NCI-H526 (cell line): ENCODE data around the gene CDCP1.
"Not testable (repeated sequence)": the region's sequence is repeated elsewhere in the genome, so short reads cannot be mapped to it uniquely, and the experiment has no call there.

ENCODE experiments used
- DNase-seq, 2 experiments: peaks; one replicate each; lab custom pipeline; 2025; lab: John Stamatoyannopoulos, UW

CDCP1 gene

DNA sequence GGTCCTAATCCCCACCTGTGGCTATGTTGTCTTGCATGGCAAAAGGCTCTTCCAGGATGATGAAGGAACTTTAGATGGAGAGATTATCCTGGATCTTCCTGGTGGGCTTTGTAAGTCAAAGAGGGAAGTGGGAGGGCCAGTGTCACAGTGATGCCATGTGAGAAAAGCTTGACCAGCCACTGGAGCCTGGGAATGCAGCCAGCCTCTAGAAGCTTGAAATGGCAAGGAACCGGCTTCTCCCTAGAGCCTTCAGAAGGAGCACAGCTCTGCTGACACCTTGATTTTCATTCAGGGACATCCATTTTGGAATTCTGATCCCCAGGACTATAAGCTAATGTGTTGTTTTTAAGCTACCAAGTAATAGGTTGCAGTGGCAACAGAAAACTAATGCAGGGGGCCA is 61.8 kb downstream of the CDCP1 start:
- DNase-seq, result no peak

DNA sequence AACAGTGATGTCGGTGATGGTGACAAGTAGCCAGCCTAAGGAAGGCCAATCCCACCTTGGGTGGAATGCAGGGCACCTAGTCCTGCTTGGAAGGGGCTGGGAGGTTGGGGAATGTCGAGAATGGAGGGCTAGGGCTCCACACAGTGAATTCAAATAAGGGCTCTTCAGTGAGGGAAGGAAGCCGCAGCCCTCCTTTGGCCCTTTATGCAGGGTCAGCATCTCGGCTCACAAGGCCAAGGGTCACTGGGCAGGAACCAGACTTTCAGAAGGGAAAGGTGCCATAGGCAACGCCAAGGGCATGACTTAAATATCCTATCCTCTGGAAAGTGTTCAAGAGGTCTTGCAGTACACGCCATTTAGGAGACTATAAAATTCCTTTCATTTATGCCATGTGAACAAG is 63.2 kb downstream of the CDCP1 start:
- no peak for DNase-seq

DNA sequence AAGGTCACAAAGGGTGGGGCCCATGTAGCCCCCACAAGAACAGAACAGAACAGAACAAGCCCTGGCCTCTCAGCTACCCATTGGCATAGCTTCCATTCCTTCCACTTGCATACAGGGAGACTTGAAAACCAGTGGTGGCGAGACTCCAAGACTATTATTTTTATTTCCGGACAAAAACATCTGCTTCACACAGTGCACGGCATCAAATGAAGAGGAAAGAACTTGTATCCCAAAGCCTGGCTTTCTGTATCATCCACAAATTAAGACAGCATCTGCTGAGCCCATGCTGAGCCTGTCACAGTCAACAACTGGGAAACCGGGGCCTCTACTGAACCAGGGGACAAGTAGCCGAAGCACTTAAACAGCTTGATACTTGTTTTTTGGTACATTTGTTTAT is 64.0 kb downstream of the CDCP1 start:
- DNase-seq, result no peak

DNA sequence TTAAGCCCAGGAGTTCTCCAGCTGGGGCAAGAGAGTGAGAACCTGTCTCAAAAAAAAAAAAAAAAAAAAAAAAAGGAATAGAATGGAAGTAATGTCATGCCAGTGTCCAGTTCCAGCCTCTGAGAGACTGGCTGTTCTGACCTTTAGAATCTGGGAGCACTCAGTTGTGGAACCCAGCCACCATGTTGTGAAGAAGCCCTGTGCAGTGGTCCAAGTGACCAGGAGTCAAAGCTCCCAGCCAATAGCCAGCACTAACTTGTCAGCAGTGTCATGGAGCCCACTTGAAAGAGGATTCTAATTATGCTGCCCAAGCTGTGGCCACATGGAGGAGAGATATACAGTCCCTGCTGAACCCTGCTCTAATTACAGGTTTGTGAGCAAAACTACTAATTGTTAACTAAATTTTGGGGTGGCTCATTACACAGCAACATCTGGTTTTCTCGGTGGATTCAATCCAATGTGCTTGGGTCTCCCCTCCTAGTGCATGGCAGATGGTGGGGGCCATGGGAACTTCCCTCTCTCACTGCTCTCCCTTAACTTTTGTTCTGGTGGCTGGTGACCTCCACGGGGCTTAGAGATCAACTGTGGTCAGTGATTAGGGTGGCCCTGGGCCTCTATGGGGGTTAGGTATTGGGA is 64.6 kb downstream of the CDCP1 start:
- DNase-seq, result no peak

DNA sequence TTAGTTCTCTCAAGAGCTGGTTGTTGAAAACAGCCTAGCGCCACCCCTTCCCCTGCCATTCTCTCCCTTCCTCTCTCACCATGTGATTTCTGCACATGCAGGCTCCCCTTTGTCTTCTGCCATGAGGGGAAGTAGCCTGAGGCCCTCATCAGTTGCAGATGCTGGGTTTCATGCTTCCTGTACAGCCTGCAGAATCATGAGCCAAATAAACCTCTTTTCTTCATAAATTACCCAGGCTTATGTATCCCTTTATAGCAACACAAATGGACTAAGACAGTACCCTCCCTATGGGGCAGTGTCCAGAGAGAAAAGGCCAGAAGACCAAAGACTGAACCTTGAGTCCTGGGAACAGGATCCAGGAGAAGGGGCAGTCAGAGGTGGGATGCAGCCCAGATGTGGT is 65.4 kb downstream of the CDCP1 start:
- no peak for DNase-seq

DNA sequence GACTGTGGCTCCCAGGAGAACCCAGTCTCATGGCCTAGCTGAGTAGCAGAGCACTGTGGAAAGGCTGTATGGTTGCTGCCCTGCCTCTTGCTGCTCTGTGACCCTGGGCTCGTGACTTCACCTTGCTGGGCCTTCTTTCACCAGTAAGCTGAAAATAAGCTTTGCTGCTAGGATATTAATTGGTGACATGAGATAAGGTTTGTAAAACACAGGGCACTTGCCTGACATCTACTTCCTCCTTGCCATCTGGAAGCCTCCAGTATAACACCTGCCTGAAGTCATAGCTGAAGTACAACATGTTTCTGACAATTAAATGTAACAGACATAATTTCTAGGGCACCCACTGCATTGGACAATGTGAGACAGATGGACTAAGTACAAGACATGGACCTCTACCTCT is 66.5 kb downstream of the CDCP1 start:
- no peak for DNase-seq

DNA sequence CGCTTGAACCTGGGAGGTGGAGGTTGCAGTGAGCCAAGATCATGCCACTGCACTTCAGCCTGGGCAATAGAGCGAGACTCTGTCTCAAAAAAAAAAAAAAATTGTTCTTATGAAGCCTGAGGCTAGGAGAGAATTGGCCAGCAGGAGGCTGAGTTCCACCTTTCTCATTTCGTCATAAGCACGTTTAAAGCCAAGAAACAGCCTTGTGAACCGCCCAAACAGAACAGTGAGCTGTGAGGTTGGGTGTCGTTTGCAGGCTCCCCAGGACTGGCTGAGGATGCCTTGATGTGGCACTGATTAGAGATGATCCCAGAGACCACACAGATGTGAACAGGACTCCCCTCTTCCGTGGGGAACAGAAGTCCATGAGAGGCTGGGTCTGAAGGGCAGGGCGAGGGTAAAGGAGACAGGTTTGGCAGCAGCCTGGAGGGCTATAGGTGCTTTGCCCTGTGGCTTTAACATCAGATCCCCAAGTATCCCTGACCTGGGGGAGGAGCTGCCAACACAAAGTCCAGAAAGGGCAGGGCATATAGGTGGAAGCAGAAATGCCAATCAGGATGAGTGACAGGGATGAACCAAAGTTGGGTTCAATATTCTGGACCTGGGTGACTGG is 67.2 kb downstream of the CDCP1 start:
- peak in 1 of 2 experiments; percentile 17 for DNase-seq

DNA sequence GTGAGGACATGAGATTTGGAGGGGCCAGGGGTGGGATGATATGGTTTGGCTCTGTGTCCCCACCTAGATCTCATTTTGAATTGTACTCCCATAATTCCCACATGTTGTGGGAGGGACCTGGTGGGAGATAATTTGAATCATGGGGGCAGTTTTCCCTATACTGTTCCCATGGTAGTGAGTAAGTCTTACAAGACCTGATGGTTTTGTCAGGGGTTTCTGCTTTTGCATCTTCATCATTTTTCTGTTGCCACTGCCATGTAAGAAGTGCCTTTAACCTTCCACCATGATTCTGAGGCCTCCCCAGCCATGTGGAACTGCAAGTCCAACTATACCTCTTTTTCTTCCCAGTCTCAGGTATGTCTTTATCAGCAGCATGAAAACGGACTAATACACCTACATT is 67.9 kb downstream of the CDCP1 start:
- DNase-seq, result not testable (repeated sequence)

DNA sequence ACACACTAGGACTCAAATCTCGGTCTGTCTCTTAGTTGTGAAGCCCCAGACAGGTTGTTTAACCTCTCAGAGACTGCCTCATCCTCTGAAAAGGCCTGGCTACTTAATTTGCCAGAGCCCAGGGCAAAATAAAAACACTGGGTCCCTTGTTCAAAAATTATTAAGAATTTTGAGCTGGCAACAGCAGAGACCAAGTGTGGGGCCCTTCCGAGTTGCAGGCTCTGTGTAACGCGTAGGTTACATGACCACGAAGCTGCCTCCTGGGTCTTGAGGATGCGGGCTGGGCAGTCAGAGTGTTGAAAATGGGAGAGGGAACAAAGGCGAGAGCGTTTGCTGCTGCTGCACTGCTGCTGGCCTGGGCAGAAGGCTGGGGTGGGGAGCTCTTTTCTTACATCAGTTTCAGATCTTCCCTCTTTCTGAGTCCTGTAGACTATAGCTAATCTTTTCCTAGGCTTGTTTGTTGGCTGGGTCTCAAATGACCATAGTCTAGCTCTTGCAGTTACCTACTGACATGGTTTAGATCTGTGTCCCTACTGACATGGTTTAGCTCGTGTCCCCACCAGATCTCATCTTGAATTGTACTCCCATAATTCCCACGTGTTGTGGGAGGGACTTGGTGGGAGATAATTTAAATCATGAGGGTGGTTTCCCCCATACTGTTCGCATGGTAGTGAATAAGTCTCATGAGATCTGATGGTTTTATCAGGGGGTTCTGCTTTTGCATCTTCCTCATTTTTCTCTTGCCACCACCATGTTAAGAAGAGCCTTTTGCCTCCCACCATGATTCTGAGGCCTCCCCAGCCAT is 70.2 kb downstream of the CDCP1 start:
- DNase-seq, result no peak

DNA sequence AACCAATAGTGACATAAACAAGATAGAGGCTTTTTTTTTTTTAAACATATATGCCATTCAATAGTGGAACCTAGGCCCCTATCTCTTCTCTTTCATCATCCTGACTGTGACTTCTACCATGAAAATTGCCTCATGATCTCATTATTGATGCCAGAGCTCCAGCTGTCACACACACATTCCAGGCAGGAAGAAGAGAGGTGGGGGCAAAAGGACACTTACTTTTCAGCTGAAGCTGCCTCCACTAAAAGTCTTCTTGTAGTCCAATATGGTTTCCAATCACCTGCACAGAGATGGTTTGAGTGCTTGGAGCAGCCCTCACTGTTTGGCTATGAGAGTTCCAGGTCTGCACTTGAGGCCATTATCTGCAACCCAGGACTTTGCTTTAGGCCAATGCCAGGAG is 75.1 kb downstream of the CDCP1 start:
- DNase-seq, result no peak

DNA sequence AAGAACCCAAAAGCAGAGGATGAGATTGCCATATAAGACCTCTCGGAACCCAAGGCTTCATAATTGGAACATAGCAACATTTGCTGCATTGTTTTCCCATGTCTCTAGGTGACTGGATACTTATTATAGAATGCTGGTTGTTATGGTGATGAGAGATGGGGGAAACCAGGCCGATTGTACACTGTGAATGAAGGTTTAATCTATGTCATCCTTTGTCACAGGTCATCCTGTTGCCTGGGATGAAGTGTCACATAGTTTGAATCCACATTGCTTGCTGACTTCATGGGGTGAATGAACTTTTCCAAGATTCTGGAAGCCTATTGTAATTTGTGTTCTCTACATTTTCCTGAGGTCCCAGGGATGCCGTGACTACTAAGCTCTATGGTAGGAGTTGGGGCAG is 78.2 kb downstream of the CDCP1 start:
- no peak for DNase-seq

DNA sequence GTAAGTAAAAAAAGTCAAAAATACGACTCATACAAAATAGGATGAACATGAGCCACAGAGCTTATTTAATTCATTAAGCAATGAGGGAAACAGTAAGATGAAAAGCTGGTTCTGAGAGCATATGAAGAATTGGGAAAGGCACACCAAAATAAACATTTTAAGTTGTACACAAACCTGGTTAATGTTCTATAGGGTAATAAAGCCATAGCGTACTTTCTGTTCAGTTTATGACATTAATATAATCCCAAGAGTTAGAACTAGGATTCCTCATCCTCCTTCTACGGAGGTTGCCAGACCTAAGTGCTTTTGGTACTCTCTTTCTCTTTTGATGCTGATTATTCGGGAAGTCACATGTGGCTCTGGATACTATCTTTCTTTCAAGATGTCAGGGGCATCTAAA is 78.7 kb downstream of the CDCP1 start:
- DNase-seq, result no peak

DNA sequence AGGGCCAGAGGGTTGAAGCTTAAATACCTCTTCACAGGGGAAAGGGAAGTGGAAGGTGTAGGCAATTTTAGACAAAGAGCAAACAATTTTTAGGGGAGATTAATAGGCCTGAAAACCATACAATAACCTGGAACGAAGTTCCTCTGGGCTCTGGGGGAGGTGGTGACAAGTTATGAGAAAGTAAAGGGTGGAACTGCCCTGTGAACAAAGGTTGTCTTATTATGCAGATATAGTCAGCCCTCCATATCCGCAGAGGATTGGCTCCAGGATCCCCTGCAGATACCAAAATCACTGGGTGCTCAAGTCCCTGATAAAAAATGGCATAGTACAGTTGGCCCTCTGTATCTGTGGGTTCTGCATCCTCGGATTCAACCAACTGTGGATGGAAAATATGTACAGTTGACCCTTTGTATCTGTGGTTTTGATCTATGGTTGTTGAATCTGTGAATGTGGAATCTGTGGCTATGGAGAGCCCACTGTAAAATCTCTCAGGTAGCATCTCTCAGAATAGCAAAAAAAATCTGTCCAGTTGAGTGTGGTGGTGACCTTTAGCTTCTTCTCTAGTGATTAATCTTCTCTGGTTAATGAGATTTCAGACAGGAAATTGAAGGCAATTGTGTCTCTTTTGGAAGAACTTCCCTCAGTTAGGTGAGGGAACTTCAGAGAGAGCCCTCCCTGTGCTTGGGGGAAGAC is 79.9 kb downstream of the CDCP1 start:
- no peak for DNase-seq

DNA sequence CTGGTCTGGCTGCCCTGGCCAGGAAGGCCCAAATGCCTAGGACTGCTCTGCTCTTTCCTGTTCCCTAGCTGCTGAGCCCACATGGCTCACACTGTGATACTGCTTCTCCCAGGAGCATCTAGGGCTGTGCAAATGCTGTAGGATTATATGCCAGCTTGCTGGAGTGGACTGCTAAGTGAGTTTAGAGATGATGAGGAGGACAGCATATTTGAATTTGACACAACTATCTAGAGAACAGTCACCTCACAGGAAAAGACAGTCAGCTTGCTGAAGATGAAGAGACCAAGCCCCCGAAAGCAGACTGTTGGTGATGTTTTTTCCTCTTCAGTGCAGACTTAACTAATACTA is 80.8 kb downstream of the CDCP1 start:
- DNase-seq, result no peak

DNA sequence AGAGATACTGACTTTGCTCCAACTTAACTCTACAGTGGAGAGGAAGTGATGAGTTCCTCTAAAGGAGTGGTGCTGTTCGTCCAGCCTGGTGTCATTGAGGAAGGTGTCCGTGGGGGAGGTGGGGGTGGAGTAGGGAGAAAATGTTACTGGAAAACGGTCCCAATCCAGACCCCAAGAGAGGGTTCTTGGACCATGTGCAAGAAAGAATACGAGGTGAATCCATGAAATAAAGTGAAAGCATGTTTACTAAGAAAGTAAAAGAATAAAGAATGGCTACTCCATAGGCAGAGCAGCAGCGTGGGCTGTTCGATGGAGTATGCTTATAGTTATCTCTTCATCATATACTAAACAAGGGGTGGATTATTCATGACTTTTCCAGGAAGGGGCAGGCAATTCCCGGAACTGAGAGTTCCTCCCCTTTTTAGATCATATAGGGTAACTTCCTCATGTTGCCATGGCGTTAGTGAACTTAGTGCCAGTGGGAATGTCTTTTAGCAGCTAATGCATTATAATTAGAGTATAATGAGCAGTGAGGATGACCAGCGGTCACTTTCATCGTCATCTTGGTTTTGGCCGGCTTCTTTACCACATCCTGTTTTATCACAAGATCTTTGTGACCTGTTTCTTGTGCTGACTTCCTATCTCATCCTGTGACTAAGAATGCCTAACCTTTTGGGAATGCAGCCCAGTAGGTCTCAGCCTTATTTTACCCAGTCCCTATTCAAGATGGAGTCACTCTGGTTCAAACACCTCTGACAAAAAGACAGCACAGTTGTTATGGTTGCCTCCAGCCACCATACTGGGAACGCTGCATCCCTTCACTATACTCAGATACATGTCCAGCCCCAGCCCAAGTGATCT is 81.4 kb downstream of the CDCP1 start:
- DNase-seq, result no peak

DNA sequence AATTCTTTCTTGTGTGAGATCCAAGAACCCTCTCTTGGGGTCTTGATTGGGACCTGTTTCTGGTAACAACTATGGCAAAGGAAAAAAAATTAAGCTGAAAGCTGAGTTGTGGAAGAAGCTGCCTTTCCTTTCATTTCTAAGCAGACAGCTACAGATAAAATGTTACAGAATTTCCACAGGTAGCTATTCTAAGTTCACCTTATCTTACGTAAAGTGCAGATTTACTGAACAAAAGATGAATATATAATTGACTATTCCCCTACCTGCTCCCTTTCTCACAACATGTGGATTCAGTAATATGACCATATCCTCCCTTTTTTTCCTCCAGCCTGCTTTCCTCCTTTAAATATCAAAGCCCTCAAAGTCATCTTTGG is 83.5 kb downstream of the CDCP1 start:
- DNase-seq, result no peak

DNA sequence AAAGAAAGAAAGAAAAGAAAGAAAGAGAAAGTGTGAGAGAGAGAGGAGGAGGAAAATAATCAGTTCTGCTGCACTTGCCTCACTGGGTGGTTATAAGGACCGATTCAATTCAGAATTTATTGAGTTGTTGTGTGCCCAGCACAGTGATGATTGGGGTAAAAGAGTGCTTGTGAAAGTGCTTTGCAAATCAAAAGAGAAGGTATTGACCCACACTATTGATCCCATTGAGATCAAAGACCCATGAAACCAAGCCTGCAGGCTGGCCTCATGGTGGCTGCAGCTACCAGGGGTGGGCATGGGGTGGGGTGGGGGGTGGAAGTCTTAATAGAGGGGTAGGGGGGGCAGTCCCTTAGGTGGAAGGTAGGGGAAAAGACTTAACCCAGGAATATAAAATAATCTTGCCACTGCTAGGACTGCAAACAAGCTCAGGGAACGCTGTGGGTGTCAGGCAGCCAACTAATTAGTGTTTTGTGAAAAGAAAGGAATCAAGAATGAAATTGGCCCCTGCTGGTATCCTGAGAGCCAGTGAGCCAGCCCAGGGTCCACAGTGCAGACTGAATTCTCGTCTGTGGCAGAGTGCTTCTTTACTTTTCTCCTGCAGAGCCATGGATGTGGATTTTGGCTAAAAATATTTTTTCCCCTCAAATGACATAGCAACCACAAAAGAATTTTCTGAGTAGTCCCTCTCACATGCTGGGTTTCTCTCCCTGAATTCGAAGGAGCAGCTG is 85.8 kb downstream of the CDCP1 start:
- DNase-seq, result no peak

DNA sequence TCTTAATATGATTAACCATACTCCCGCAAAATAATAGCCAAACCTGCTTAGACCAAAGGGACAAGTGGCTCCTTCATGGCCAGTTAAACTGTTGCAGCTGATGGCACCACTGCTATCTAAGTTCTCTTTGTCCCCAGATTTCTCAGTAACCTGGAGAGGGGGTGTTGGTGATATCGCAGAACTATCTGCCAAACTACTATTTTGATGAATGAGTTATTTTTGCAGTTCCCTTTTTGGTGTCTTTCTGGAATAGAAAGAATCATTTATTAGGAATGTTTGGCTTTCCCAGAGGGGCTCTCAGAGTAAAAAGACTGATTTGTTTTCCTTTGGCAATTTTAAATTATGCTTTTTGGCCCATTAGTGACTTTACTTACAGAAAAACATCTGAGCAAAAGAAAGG is 87.0 kb downstream of the CDCP1 start:
- DNase-seq, result no peak

DNA sequence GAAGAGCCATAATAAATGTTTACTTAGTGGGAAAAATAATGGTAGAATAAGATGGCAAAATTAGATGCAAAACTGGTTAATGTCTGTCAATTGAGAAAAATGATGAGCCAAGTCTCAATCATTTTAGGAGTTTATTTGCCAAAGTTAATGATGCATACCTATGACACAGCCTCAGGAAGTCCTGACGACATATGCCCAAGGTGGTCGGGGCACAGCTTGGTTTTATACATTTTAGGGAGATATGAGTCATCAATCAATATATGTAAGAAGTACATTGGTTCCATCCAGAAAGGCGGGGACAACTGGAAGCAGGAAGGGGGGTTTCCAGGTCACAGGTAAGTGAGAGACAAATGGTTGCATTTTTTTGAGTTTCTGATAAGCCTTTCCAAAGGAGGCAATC is 88.6 kb downstream of the CDCP1 start:
- no peak for DNase-seq

DNA sequence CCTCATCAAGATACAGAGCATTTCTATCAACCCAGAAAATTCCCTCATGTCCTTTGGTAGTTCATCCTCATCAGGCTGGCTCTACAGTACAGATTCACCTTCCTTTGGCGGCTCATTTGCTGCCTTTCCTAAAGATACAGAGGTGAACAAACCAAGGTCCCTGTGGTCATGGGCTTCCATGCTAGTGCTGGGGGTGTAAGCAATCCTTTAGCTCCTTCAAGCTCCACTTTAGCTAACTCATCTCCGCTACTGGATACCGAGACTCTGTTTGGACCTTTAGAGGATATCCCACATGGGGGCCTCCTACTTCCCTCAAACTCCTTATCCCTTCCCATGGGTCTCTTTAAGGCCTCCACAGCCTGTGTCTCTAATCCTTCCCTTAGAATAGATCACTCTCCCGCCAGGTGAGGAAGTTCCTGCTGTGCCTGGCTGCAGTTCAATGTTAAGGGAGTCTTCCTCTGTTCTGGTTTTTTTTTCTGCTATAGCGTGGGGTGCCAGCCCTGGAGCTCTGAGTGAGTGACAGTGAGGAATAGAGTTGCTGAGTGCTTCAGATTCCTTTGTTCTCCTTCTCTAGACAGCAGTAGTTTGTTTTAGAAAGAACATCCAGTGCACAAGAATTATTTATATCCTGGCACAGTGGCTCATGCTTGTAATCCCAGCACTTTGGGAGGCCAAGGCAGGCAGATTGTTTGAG is 89.4 kb downstream of the CDCP1 start:
- no peak for DNase-seq
